IMR-90 (cell line): ENCODE data around the gene PCBP3. TPM values are rescaled to one million over a fixed set of nuclear protein-coding genes. Genes with fewer than 3 reads are reported as not detected.

Experiments used
- ATAC-seq: fragments of 200-7000 bp; cut with Tn5 transposase; 2 replicates; pipeline ENCODE4 v1.9.1; 2020; ENCODE audit warnings: low read depth, mild to moderate bottlenecking, moderate library complexity
- BruUV-seq: library from RNA; stranded (reverse); fragments of 400-500 nt; replicated peaks from 2 replicates; lab custom pipeline; 2021; lab: Mats Ljungman, UMichigan
- CTCF ChIA-PET: fragments of 300-600 bp; formaldehyde crosslinking; extraction: SDS; loops from one replicate; lab custom pipeline; 2021; ENCODE audit warnings: antibody characterized with exemption; lab: Yijun Ruan, JAX
- POLR2A ChIA-PET: fragments of 300-600 bp; sonication (Branson Sonifier 250); formaldehyde crosslinking; loops from one replicate; lab custom pipeline; 2022; ENCODE audit warnings: antibody characterized with exemption; ENCODE audit not compliant: unreplicated experiment; lab: Charles Lee
- DNase-seq: peaks from one replicate; pipeline ENCODE4 v3.0.0; 2013
- H2AFZ ChIP-seq: replicated peaks from 2 replicates; pipeline ENCODE3; 2013; ENCODE audit warnings: low read length, mild to moderate bottlenecking; ENCODE audit not compliant: poor library complexity
- H2AK5ac ChIP-seq: 2 replicates; pipeline ENCODE4 v1.6.1; 2013; ENCODE audit warnings: low read depth, low read length, inconsistent platforms
- H2AK9ac ChIP-seq: replicated peaks from 2 replicates; pipeline ENCODE3; 2013; ENCODE audit warnings: mild to moderate bottlenecking, low read depth, low read length, moderate library complexity; ENCODE audit not compliant: poor library complexity
- H2BK120ac ChIP-seq: 2 replicates; pipeline ENCODE4 v1.6.1; 2013; ENCODE audit warnings: low read depth, low read length, inconsistent platforms
- H2BK15ac ChIP-seq: 3 replicates; pipeline ENCODE4 v1.6.1; 2013; ENCODE audit warnings: low read depth, low read length, inconsistent platforms
- H2BK20ac ChIP-seq: 2 replicates; pipeline ENCODE4 v1.6.1; 2013; ENCODE audit warnings: low read depth, mild to moderate bottlenecking, inconsistent platforms, low read length, moderate library complexity
- H2BK5ac ChIP-seq: 2 replicates; pipeline ENCODE4 v1.6.1; 2013; ENCODE audit warnings: mild to moderate bottlenecking, low read depth, low read length, inconsistent platforms; ENCODE audit not compliant: poor library complexity, severe bottlenecking
- H3K14ac ChIP-seq: replicated peaks from 2 replicates; pipeline ENCODE4 v1.6.1; 2013; ENCODE audit warnings: low read depth, low read length, inconsistent platforms
- H3K18ac ChIP-seq: 2 replicates; pipeline ENCODE4 v1.6.1; 2013; ENCODE audit warnings: low read depth, low read length, control low read depth
- H3K23ac ChIP-seq: 2 replicates; pipeline ENCODE4 v1.6.1; 2013; ENCODE audit warnings: low read depth, low read length, inconsistent platforms
- H3K27ac ChIP-seq: 2 replicates; pipeline ENCODE4 v1.5.1; 2013; ENCODE audit warnings: mild to moderate bottlenecking, control low read depth, low read length; ENCODE audit not compliant: insufficient read depth
- H3K27me3 ChIP-seq: 2 replicates; pipeline ENCODE4 v1.6.1; 2013; ENCODE audit warnings: low read length; ENCODE audit not compliant: control insufficient read depth, insufficient read depth
- H3K36me3 ChIP-seq: 2 replicates; pipeline ENCODE4 v1.6.1; 2013; ENCODE audit warnings: low read length, mixed read lengths; ENCODE audit not compliant: control insufficient read depth, insufficient read depth
- H3K4ac ChIP-seq: 2 replicates; pipeline ENCODE4 v1.6.1; 2013; ENCODE audit warnings: low read depth, low read length, inconsistent platforms
- H3K4me1 ChIP-seq: 2 replicates; pipeline ENCODE4 v1.6.1; 2013; ENCODE audit warnings: low read length, mixed read lengths; ENCODE audit not compliant: control insufficient read depth, insufficient read depth
- H3K4me2 ChIP-seq: 2 replicates; pipeline ENCODE4 v1.6.1; 2013; ENCODE audit warnings: low read depth, mild to moderate bottlenecking, control low read depth, low read length, moderate library complexity
- H3K4me3 ChIP-seq: 2 replicates; pipeline ENCODE4 v1.5.1; 2013; ENCODE audit warnings: low read depth, mild to moderate bottlenecking, control low read depth, low read length, moderate library complexity; ENCODE audit not compliant: insufficient read depth
- H3K56ac ChIP-seq: 2 replicates; pipeline ENCODE4 v1.6.1; 2013; ENCODE audit warnings: low read length, inconsistent platforms; ENCODE audit not compliant: insufficient read depth; ENCODE audit errors: extremely low read depth
- H3K79me1 ChIP-seq, 2 experiments: 2 replicates each; pipeline ENCODE4 v1.6.1; 2013; ENCODE audit warnings: low read length in 2 of 2, inconsistent platforms in 1 of 2, low read depth in 1 of 2
- H3K9ac ChIP-seq: 2 replicates; pipeline ENCODE4 v1.6.1; 2013; ENCODE audit warnings: low read depth, low read length, control low read depth
- H3K9me1 ChIP-seq: 2 replicates; pipeline ENCODE4 v1.6.1; 2013; ENCODE audit warnings: low read length, inconsistent platforms; ENCODE audit not compliant: insufficient read depth
- H3K9me3 ChIP-seq: 2 replicates; pipeline ENCODE4 v1.6.1; 2013; ENCODE audit warnings: low read length; ENCODE audit not compliant: control insufficient read depth, insufficient read depth
- H4K20me1 ChIP-seq: 2 replicates; pipeline ENCODE4 v1.6.1; 2013; ENCODE audit warnings: low read length, inconsistent platforms; ENCODE audit not compliant: insufficient read depth
- H4K5ac ChIP-seq: 2 replicates; pipeline ENCODE4 v1.6.1; 2013; ENCODE audit warnings: mild to moderate bottlenecking, low read depth, low read length, control low read depth
- H4K8ac ChIP-seq, 2 experiments: 2 replicates each; pipeline ENCODE4 v1.6.1; 2013; ENCODE audit warnings: low read depth in 2 of 2, low read length in 2 of 2, control low read depth in 1 of 2, inconsistent platforms in 1 of 2
- H4K91ac ChIP-seq: 2 replicates; pipeline ENCODE4 v1.6.1; 2013; ENCODE audit warnings: low read depth, low read length, inconsistent platforms; ENCODE audit not compliant: insufficient read depth
- BHLHE40 ChIP-seq: fragments of 150-350 bp; IDR thresholded peaks from 2 replicates; pipeline ENCODE4 v1.6.1; 2016; ENCODE audit warnings: mild to moderate bottlenecking, low read depth, low read length
- CEBPB ChIP-seq: IDR thresholded peaks from 2 replicates; pipeline ENCODE4 v1.6.1; 2012; ENCODE audit warnings: low read depth, low read length, improper control_type of control experiment
- CHD1 ChIP-seq: IDR thresholded peaks from 2 replicates; pipeline ENCODE4 v1.6.1; 2012; ENCODE audit warnings: low read depth, low read length, improper control_type of control experiment
- CTCF ChIP-seq: conservative IDR thresholded peaks from 2 replicates; pipeline ENCODE4 v1.5.1; 2012; ENCODE audit warnings: mild to moderate bottlenecking, low read depth, low read length, improper control_type of control experiment
- ELK1 ChIP-seq: fragments of 150-350 bp; IDR thresholded peaks from 2 replicates; pipeline ENCODE4 v1.6.1; 2016; ENCODE audit warnings: low read depth, mild to moderate bottlenecking, low read length, moderate library complexity, borderline replicate concordance
- FOS ChIP-seq: fragments of 150-350 bp; IDR thresholded peaks from 2 replicates; pipeline ENCODE4 v1.6.1; 2016; ENCODE audit warnings: low read depth, low read length
- MAFK ChIP-seq: IDR thresholded peaks from 2 replicates; pipeline ENCODE4 v1.6.1; 2012; ENCODE audit warnings: low read depth, low read length, improper control_type of control experiment
- MXI1 ChIP-seq: IDR thresholded peaks from 2 replicates; pipeline ENCODE4 v1.6.1; 2012; ENCODE audit warnings: low read depth, mild to moderate bottlenecking, low read length, moderate library complexity, borderline replicate concordance
- RCOR1 ChIP-seq: IDR thresholded peaks from 2 replicates; pipeline ENCODE4 v1.6.1; 2012; ENCODE audit warnings: mild to moderate bottlenecking, low read length, improper control_type of control experiment; ENCODE audit not compliant: insufficient replicate concordance
- RFX5 ChIP-seq: IDR thresholded peaks from 2 replicates; pipeline ENCODE4 v1.8.0; 2012; ENCODE audit warnings: low read depth, mild to moderate bottlenecking, low read length, moderate library complexity
- SMC3 ChIP-seq: fragments of 150-350 bp; IDR thresholded peaks from 2 replicates; pipeline ENCODE4 v1.6.1; 2016; ENCODE audit warnings: low read depth, mild to moderate bottlenecking, antibody characterized with exemption, low read length, moderate library complexity
- USF2 ChIP-seq: fragments of 150-350 bp; IDR thresholded peaks from 2 replicates; pipeline ENCODE4 v1.6.1; 2017; ENCODE audit warnings: mild to moderate bottlenecking, antibody characterized with exemption, low read length, low read depth
- WGBS, 2 experiments: methylation state at CpG; one replicate each; pipeline versions ENCODE4 v1.1.5 to v1.1.7; 2013; ENCODE audit warnings: missing lambda C conversion rate in 2 of 2; ENCODE audit not compliant: insufficient read length in 1 of 2; ENCODE audit errors: extremely low coverage in 2 of 2; 5-methylcytosine and 5-hydroxymethylcytosine counted together
- dilution Hi-C: fragments of 300-500 bp; cut with HindIII; formaldehyde crosslinking; loops from one replicate; pipeline ENCODE4 v1.14.3; 2018; ENCODE audit warnings: low sequenced_read_pairs; ENCODE audit not compliant: unreplicated experiment
- in situ Hi-C: fragments of 300-500 bp; cut with MboI; formaldehyde crosslinking; loops from 3 replicates; pipeline ENCODE4 v1.14.3; 2019; ENCODE audit warnings: low sequenced_read_pairs, inconsistent platforms, mixed read lengths
- intact Hi-C: fragments of 100-400 bp; cut with micrococcal nuclease; formaldehyde crosslinking; loops from 2 replicates; pipeline ENCODE4 v1.10.0; 2022
- polyA plus RNA-seq, 3 experiments: library from polyadenylated mRNA; depleted of rRNA; stranded (reverse); fragments of >200 nt; gene quantifications; 2 replicates each; pipeline ENCODE4 v1.2.3, GENCODE V29; 2012; ENCODE audit warnings: low replicate concordance in 1 of 3
- total RNA-seq: library from RNA; depleted of rRNA; stranded (reverse); fragments of >200 nt; gene quantifications from 2 replicates; pipeline ENCODE4 v1.2.3, GENCODE V29; 2012

PCBP3 gene
- total and polyA plus RNA-seq, 2 of the 4 experiments (the other 2 are of a cell fraction): 2.9 to 3.9 TPM

GRCh38 chr21:45766055-45766454 is 122.5 kb downstream of the PCBP3 start:
- intact Hi-C loops: no loop called here
- H2BK120ac ChIP-seq: no peak overlapping the region
- no peak overlapping the region for H4K5ac ChIP-seq
- no peaks in the 10 kb centered on the region for H3K9me1 ChIP-seq
- no peaks in the 10 kb centered on the region for H4K20me1 ChIP-seq
- H2AK5ac ChIP-seq: no peak overlapping the region
- no peak overlapping the region for H3K23ac ChIP-seq
- H3K56ac ChIP-seq: no peak overlapping the region
- no peak overlapping the region for H3K9ac ChIP-seq
- 100% methylated on average over 2 of the region's 14 CpGs; no CpG with 5 or more reads in 1 of the 2 experiments for WGBS, 2 experiments
- ChIA-PET CTCF (no interaction called here), POLR2A (no interaction called here)
- BruUV-seq: no TSS peak
- no peak overlapping the region for H2AK9ac ChIP-seq
- H2BK20ac ChIP-seq: no peak overlapping the region
- ATAC-seq: no peak
- H2BK5ac ChIP-seq: no peak overlapping the region
- no peak overlapping the region for H3K14ac ChIP-seq
- H3K79me1 ChIP-seq: no peaks in the 10 kb centered on the region
- H3K4me3 ChIP-seq: no peak overlapping the region
- H3K18ac ChIP-seq: no peak overlapping the region
- H3K9me3 ChIP-seq: no peaks in the 10 kb centered on the region
- H3K4me2 ChIP-seq: no peak overlapping the region
- in situ Hi-C loops: no loop called here
- no peaks in the 10 kb centered on the region for H3K36me3 ChIP-seq
- no peak overlapping the region for H4K8ac ChIP-seq
- DNase-seq: no peak
- H3K4me1 ChIP-seq: peaks cover 1% of the 10 kb centered on the region
- no peak overlapping the region for H2BK15ac ChIP-seq
- H3K27me3 ChIP-seq: no peaks in the 10 kb centered on the region
- H3K27ac ChIP-seq: no peak overlapping the region
- dilution Hi-C loops: no loop called here
- H4K91ac ChIP-seq: no peak overlapping the region
- H3K4ac ChIP-seq: no peak overlapping the region
- TF ChIP-seq USF2 (no peak), ELK1 (no peak), RFX5 (no peak), BHLHE40 (no peak), RCOR1 (no peak), SMC3 (no peak), CTCF (no peak), CEBPB (no peak), CHD1 (no peak), FOS (no peak), MAFK (no peak), MXI1 (no peak)
- H2AFZ ChIP-seq: no peak overlapping the region
